GM18520 (cell line): Measurements from ENCODE around the gene KATNB1.
"Not testable (repeated sequence)": the region's sequence is repeated elsewhere in the genome, so short reads cannot be mapped to it uniquely, and the experiment has no call there.

Source experiments
- ATAC-seq: cut with Tn5 transposase; IDR thresholded peaks from one replicate; pipeline ENCODE4 v1.9.1; 2021; ENCODE audit not compliant: unreplicated experiment

Gene KATNB1

GRCh38 chr16:57700781-57701551, 34.6 kb upstream of the KATNB1 start:
- ATAC-seq, result no peak

- ATAC-seq, result no peak
Observed at GRCh38 chr16:57701759-57702371, 33.7 kb upstream of the KATNB1 start.

GRCh38 chr16:57703416-57704010, 32.1 kb upstream of the KATNB1 start:
- no peak for ATAC-seq

- ATAC-seq, result no peak
Observed at GRCh38 chr16:57704011-57704904, 31.3 kb upstream of the KATNB1 start.

- ATAC-seq, result no peak
Observed at GRCh38 chr16:57704905-57705852, 30.4 kb upstream of the KATNB1 start.

GRCh38 chr16:57706717-57707116, 28.9 kb upstream of the KATNB1 start:
- ATAC-seq, result no peak

GRCh38 chr16:57707331-57707730, 28.2 kb upstream of the KATNB1 start:
- ATAC-seq, result no peak

- no peak for ATAC-seq
Observed at GRCh38 chr16:57708168-57708567, 27.4 kb upstream of the KATNB1 start.

GRCh38 chr16:57709663-57710062, 25.9 kb upstream of the KATNB1 start:
- no peak for ATAC-seq

- ATAC-seq, result no peak
Observed at GRCh38 chr16:57711346-57711745, 24.2 kb upstream of the KATNB1 start.

GRCh38 chr16:57711993-57712392, 23.6 kb upstream of the KATNB1 start:
- no peak for ATAC-seq

- ATAC-seq, result not testable (repeated sequence)
Observed at GRCh38 chr16:57712569-57712968, 23.0 kb upstream of the KATNB1 start.

- no peak for ATAC-seq
Observed at GRCh38 chr16:57713596-57713995, 22.0 kb upstream of the KATNB1 start.

- no peak for ATAC-seq
Observed at GRCh38 chr16:57714047-57714446, 21.5 kb upstream of the KATNB1 start.

- no peak for ATAC-seq
Observed at GRCh38 chr16:57720142-57720575, 15.4 kb upstream of the KATNB1 start.

GRCh38 chr16:57721356-57722209, 14.0 kb upstream of the KATNB1 start:
- ATAC-seq, result no peak

GRCh38 chr16:57722210-57722499, 13.4 kb upstream of the KATNB1 start:
- ATAC-seq, result no peak

GRCh38 chr16:57722651-57723050, 12.9 kb upstream of the KATNB1 start:
- ATAC-seq, result no peak

- no peak for ATAC-seq
Observed at GRCh38 chr16:57723170-57723569, 12.4 kb upstream of the KATNB1 start.
